ENCODE measurements around the gene FMNL2.

Gene FMNL2

DNA sequence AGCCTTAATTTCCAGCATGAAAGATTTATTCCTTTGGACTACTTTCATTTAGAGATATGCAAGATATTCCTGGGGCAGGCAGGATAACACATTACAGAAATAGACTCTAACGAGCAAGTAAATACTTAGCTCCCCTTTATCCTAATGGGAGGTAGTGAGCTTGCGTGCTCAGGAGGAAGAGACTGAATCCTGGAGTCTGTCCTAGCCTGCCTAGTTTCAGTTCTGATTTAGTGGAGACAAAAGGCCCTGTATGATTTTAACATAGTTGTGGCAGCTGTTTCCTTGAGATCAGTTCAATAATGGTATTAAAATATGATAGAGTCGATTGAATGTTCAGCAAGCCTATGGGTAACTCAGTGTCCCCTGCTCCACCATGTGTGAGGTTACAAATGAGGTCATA lies 109.5 kb downstream of the FMNL2 start:
- H3K4me2 ChIP-seq (ENCODE audit: low read length): no peak overlapping the region
- no peak overlapping the region for H3K9ac ChIP-seq (ENCODE audit: low read depth, low read length)
- no peaks in the 10 kb centered on the region for H3K27me3 ChIP-seq (ENCODE audit: control insufficient read depth, insufficient read depth, low read length)
- peaks cover 35% of the 10 kb centered on the region for H3K4me1 ChIP-seq (ENCODE audit: control insufficient read depth, insufficient read depth, low read length)
- no peaks in the 10 kb centered on the region for H3K36me3 ChIP-seq (ENCODE audit: insufficient read depth, low read length)
- H3K4me3 ChIP-seq (ENCODE audit: low read length): no peak overlapping the region
- no peaks in the 10 kb centered on the region for H3K9me3 ChIP-seq (replicated peaks; ENCODE audit: low read length)

- Histone ChIP-seq H3K4me3 (ENCODE audit: low read length) (no peak overlapping the region), H3K4me2 (ENCODE audit: low read length) (peak overlapping the region; percentile 59), H3K9me3 (replicated peaks; ENCODE audit: low read length) (no peaks in the 10 kb centered on the region), H3K9ac (ENCODE audit: low read depth, low read length) (no peak overlapping the region), H3K27me3 (ENCODE audit: control insufficient read depth, insufficient read depth, low read length) (no peaks in the 10 kb centered on the region), H3K4me1 (ENCODE audit: control insufficient read depth, insufficient read depth, low read length) (peaks cover 35% of the 10 kb centered on the region), H3K36me3 (ENCODE audit: insufficient read depth, low read length) (no peaks in the 10 kb centered on the region)
Measured at GRCh38 chr2:152445375-152445774, 110.4 kb downstream of the FMNL2 start.

DNA sequence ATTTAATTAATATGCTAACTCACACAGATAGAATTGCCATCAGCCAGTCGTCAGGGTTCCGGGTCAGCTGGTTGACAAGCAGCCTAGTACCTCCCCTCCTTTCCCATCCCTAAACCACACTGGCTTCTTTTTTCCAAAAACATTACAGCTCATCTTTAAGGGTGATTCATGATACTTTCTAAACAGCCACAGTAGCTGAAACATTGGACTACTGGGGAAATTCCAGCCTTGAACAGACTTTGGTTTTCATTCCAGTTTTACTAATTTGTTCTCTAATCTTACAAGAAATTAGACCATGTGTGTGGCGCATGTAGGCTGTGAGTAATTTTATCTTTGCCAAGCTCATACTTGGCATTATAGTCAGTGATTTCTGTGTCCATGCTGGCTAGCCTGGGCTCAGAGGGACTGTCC lies 110.8 kb downstream of the FMNL2 start:
- no peaks in the 10 kb centered on the region for H3K27me3 ChIP-seq (ENCODE audit: control insufficient read depth, insufficient read depth, low read length)
- no peaks in the 10 kb centered on the region for H3K9me3 ChIP-seq (replicated peaks; ENCODE audit: low read length)
- no peaks in the 10 kb centered on the region for H3K36me3 ChIP-seq (ENCODE audit: insufficient read depth, low read length)
- H3K4me2 ChIP-seq (ENCODE audit: low read length): peak overlapping the region; percentile 59
- H3K4me1 ChIP-seq (ENCODE audit: control insufficient read depth, insufficient read depth, low read length): peaks cover 35% of the 10 kb centered on the region
- H3K4me3 ChIP-seq (ENCODE audit: low read length): no peak overlapping the region
- H3K9ac ChIP-seq (ENCODE audit: low read depth, low read length): peak overlapping the region; percentile 12

DNA sequence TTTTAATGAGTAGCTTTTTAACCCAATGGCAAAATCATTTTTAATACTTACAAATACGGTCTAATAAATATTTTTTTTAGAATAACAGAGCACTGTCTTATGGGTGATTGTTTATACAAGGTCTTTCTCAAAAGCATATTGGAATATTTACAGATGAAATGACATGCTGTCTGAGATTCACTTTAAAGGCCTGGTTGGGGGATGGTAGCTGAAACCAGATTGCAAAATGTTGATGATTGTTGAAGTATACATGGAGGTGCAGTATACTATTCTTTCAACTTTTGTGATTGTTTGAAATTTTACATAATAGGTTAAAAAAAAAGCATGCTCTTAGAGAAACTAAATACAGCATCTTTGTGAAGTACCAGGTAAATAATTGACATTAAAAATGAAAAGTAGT lies 111.2 kb downstream of the FMNL2 start:
- H3K4me3 ChIP-seq (ENCODE audit: low read length): no peak overlapping the region
- H3K36me3 ChIP-seq (ENCODE audit: insufficient read depth, low read length): no peaks in the 10 kb centered on the region
- H3K4me2 ChIP-seq (ENCODE audit: low read length): peak overlapping the region; percentile 59
- H3K4me1 ChIP-seq (ENCODE audit: control insufficient read depth, insufficient read depth, low read length): peaks cover 35% of the 10 kb centered on the region
- H3K9me3 ChIP-seq (replicated peaks; ENCODE audit: low read length): no peaks in the 10 kb centered on the region
- H3K27me3 ChIP-seq (ENCODE audit: control insufficient read depth, insufficient read depth, low read length): no peaks in the 10 kb centered on the region
- H3K9ac ChIP-seq (ENCODE audit: low read depth, low read length): peak overlapping the region; percentile 12

DNA sequence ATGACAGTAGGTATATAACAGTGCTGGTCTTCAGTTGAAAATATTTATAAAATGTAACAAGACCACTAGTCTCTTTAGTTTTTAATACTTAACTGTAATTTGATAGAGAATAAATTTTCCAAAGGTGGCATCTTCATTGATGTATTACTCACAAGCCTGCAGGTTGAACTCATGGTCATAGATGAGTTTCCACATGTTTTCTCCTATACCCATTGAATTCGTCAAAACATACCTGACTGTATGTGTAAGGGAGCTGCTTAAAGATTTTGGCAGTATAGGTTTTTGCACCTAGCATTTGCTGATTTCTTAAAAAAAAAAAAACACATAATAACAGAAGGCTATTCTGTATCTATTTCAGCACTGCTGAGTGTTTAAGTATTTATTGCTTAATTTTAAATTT lies 112.9 kb downstream of the FMNL2 start:
- Histone ChIP-seq H3K4me2 (ENCODE audit: low read length) (no peak overlapping the region), H3K27me3 (ENCODE audit: control insufficient read depth, insufficient read depth, low read length) (no peaks in the 10 kb centered on the region), H3K9me3 (replicated peaks; ENCODE audit: low read length) (no peaks in the 10 kb centered on the region), H3K4me1 (ENCODE audit: control insufficient read depth, insufficient read depth, low read length) (peaks cover 35% of the 10 kb centered on the region), H3K36me3 (ENCODE audit: insufficient read depth, low read length) (no peaks in the 10 kb centered on the region), H3K4me3 (ENCODE audit: low read length) (no peak overlapping the region), H3K9ac (ENCODE audit: low read depth, low read length) (no peak overlapping the region)

DNA sequence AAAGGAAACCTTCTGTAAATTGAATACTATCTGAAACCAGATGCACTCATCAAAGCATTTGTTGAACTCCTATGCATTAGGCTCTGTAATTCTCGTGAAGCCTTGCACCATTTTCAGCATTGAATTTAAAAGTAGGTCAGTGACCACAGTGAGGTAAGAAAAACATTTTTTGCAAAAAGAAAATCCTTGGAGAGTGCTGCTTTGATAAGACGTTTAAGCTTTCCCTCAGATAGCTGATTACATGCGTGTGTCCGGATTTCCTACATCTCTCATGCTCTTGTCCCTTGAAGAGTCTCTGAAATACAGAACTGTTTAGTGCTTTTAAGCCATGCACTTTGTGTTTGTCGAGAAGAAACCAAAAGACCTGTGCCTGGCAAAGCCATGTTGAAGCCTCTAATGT lies 113.6 kb downstream of the FMNL2 start:
- no peak overlapping the region for H3K4me2 ChIP-seq (ENCODE audit: low read length)
- no peak overlapping the region for H3K4me3 ChIP-seq (ENCODE audit: low read length)
- no peaks in the 10 kb centered on the region for H3K27me3 ChIP-seq (ENCODE audit: control insufficient read depth, insufficient read depth, low read length)
- peaks cover 33% of the 10 kb centered on the region for H3K4me1 ChIP-seq (ENCODE audit: control insufficient read depth, insufficient read depth, low read length)
- H3K9ac ChIP-seq (ENCODE audit: low read depth, low read length): no peak overlapping the region
- H3K9me3 ChIP-seq (replicated peaks; ENCODE audit: low read length): no peaks in the 10 kb centered on the region
- H3K36me3 ChIP-seq (ENCODE audit: insufficient read depth, low read length): no peaks in the 10 kb centered on the region

DNA sequence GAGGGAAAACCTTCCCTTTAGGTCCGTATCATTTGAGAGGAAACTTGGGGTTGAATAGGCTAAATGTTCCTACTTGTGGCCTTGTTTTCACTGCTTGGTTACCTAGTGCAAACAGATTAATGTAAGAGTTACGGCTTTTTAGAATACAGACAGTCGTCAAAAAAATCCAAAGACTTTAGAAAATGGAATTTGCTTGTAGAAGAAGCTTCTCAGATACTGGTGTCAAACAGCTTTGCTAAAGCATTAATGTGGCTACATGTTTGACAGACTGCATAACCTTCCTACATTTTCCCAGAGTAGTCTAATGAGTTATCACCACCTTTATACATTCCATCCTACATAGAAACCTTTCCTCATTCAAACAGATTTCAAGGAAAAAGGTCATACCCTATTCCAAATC lies 114.6 kb downstream of the FMNL2 start:
- no peak overlapping the region for H3K4me2 ChIP-seq (ENCODE audit: low read length)
- H3K9ac ChIP-seq (ENCODE audit: low read depth, low read length): no peak overlapping the region
- no peak overlapping the region for H3K4me3 ChIP-seq (ENCODE audit: low read length)
- H3K27me3 ChIP-seq (ENCODE audit: control insufficient read depth, insufficient read depth, low read length): no peaks in the 10 kb centered on the region
- no peaks in the 10 kb centered on the region for H3K36me3 ChIP-seq (ENCODE audit: insufficient read depth, low read length)
- no peaks in the 10 kb centered on the region for H3K9me3 ChIP-seq (replicated peaks; ENCODE audit: low read length)
- peaks cover 27% of the 10 kb centered on the region for H3K4me1 ChIP-seq (ENCODE audit: control insufficient read depth, insufficient read depth, low read length)

- Histone ChIP-seq H3K27me3 (ENCODE audit: control insufficient read depth, insufficient read depth, low read length) (no peaks in the 10 kb centered on the region), H3K4me3 (ENCODE audit: low read length) (no peak overlapping the region), H3K4me1 (ENCODE audit: control insufficient read depth, insufficient read depth, low read length) (peaks cover 21% of the 10 kb centered on the region), H3K9ac (ENCODE audit: low read depth, low read length) (no peak overlapping the region), H3K9me3 (replicated peaks; ENCODE audit: low read length) (no peaks in the 10 kb centered on the region), H3K36me3 (ENCODE audit: insufficient read depth, low read length) (no peaks in the 10 kb centered on the region), H3K4me2 (ENCODE audit: low read length) (no peak overlapping the region)
Measured at GRCh38 chr2:152450176-152450575, 115.2 kb downstream of the FMNL2 start.

- H3K4me3 ChIP-seq (ENCODE audit: low read length): no peak overlapping the region
- H3K9me3 ChIP-seq (replicated peaks; ENCODE audit: low read length): no peaks in the 10 kb centered on the region
- H3K4me2 ChIP-seq (ENCODE audit: low read length): no peak overlapping the region
- H3K36me3 ChIP-seq (ENCODE audit: insufficient read depth, low read length): no peaks in the 10 kb centered on the region
- no peaks in the 10 kb centered on the region for H3K27me3 ChIP-seq (ENCODE audit: control insufficient read depth, insufficient read depth, low read length)
- H3K4me1 ChIP-seq (ENCODE audit: control insufficient read depth, insufficient read depth, low read length): peaks cover under 1% of the 10 kb centered on the region
- no peak overlapping the region for H3K9ac ChIP-seq (ENCODE audit: low read depth, low read length)
Measured at GRCh38 chr2:152452256-152452973, 117.4 kb downstream of the FMNL2 start.

GRCh38 chr2:152453129-152453911 lies 118.3 kb downstream of the FMNL2 start:
- no peaks in the 10 kb centered on the region for H3K36me3 ChIP-seq (ENCODE audit: insufficient read depth, low read length)
- no peaks in the 10 kb centered on the region for H3K9me3 ChIP-seq (replicated peaks; ENCODE audit: low read length)
- H3K4me3 ChIP-seq (ENCODE audit: low read length): no peak overlapping the region
- H3K4me2 ChIP-seq (ENCODE audit: low read length): no peak overlapping the region
- H3K4me1 ChIP-seq (ENCODE audit: control insufficient read depth, insufficient read depth, low read length): no peaks in the 10 kb centered on the region
- no peak overlapping the region for H3K9ac ChIP-seq (ENCODE audit: low read depth, low read length)
- H3K27me3 ChIP-seq (ENCODE audit: control insufficient read depth, insufficient read depth, low read length): no peaks in the 10 kb centered on the region

DNA sequence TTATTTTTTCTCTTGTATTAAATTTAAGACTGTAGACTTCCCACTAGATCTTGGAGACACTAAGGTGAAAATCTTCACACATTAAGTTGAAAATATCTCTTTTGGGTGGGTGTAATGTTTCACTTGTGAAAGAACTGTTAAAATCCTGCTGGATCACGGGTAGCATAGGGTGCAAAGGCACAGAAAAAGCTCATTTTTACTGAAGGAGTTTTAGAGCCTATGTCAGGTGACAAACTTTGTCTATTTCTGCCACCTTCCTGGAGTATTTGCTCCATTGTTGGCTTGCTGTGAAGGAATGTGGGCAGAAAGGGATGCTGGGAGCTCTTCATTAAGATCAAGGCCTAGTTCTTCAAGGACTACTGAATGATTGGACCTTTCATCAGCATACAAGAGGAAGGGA lies 119.4 kb downstream of the FMNL2 start:
- H3K4me3 ChIP-seq (ENCODE audit: low read length): no peak overlapping the region
- H3K4me1 ChIP-seq (ENCODE audit: control insufficient read depth, insufficient read depth, low read length): no peaks in the 10 kb centered on the region
- no peaks in the 10 kb centered on the region for H3K27me3 ChIP-seq (ENCODE audit: control insufficient read depth, insufficient read depth, low read length)
- no peaks in the 10 kb centered on the region for H3K36me3 ChIP-seq (ENCODE audit: insufficient read depth, low read length)
- H3K9me3 ChIP-seq (replicated peaks; ENCODE audit: low read length): no peaks in the 10 kb centered on the region
- no peak overlapping the region for H3K4me2 ChIP-seq (ENCODE audit: low read length)
- no peak overlapping the region for H3K9ac ChIP-seq (ENCODE audit: low read depth, low read length)

DNA sequence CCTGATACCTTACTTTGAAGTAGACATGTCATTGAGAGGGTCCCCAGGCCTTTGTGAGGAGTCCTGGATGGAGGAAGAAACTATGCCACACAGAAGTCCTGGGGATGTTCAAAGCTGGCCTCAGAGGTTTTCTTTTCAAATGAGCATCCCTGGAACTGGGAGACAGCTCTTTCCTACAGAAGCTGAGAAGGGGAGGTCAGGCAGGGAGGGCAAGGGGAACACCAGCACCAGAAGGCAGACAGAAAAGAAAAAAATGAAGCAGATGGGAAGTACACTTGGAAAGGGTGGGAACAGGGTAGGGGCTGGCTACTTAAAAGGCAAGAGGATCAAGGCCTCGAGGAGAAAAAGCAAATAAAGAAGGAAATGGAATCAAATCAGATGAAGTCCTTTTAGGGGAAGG lies 120.0 kb downstream of the FMNL2 start:
- H3K4me3 ChIP-seq (ENCODE audit: low read length): no peak overlapping the region
- no peaks in the 10 kb centered on the region for H3K4me1 ChIP-seq (ENCODE audit: control insufficient read depth, insufficient read depth, low read length)
- no peaks in the 10 kb centered on the region for H3K9me3 ChIP-seq (replicated peaks; ENCODE audit: low read length)
- H3K9ac ChIP-seq (ENCODE audit: low read depth, low read length): no peak overlapping the region
- no peak overlapping the region for H3K4me2 ChIP-seq (ENCODE audit: low read length)
- H3K36me3 ChIP-seq (ENCODE audit: insufficient read depth, low read length): no peaks in the 10 kb centered on the region
- H3K27me3 ChIP-seq (ENCODE audit: control insufficient read depth, insufficient read depth, low read length): no peaks in the 10 kb centered on the region

All from skeletal muscle satellite cell (primary cell).